HepG2 (cell line): ENCODE data around the gene CCNL1. TPM values are rescaled to one million over a fixed set of nuclear protein-coding genes. Genes with fewer than 3 reads are reported as not detected.
A peak's percentile ranks its signal among the peaks of the same experiment; 100 is the strongest.

ENCODE experiments used
- AFF4 ChIP-seq: sonication (generic); formaldehyde crosslinking; IDR thresholded peaks from 2 replicates; pipeline ENCODE4 v1.4.0; 2020; ENCODE audit warnings: missing genetic modification reagents
- DBP ChIP-seq: sonication (generic); formaldehyde crosslinking; IDR thresholded peaks from 2 replicates; pipeline ENCODE4 v1.4.0; 2020; ENCODE audit warnings: missing genetic modification reagents; ENCODE audit errors: not compliant biosample characterization
- LBX2 ChIP-seq: sonication (generic); formaldehyde crosslinking; IDR thresholded peaks from 2 replicates; pipeline ENCODE4 v1.5.0; 2020; ENCODE audit warnings: missing genetic modification reagents, mild to moderate bottlenecking, borderline replicate concordance
- MAFK ChIP-seq, 2 experiments: IDR thresholded peaks in 1 of 2; conservative IDR thresholded peaks in 1 of 2; 2 replicates each; pipeline ENCODE4 v1.6.1; 2011; ENCODE audit warnings: improper control_type of control experiment in 2 of 2, low read length in 2 of 2
- MBD4 ChIP-seq: IDR thresholded peaks from 2 replicates; pipeline ENCODE4 v1.6.1; 2012; ENCODE audit warnings: low read length, inconsistent platforms, borderline replicate concordance
- PRDM15 ChIP-seq: sonication (generic); formaldehyde crosslinking; IDR thresholded peaks from 2 replicates; pipeline ENCODE4 v1.4.0; 2020; ENCODE audit warnings: missing genetic modification reagents
- RAD21 ChIP-seq: fragments of 450-650 bp; formaldehyde crosslinking; IDR thresholded peaks from 2 replicates; pipeline ENCODE4 v1.5.0; 2020; ENCODE audit warnings: mild to moderate bottlenecking
- SALL2 ChIP-seq: sonication (generic); formaldehyde crosslinking; IDR thresholded peaks from 2 replicates; pipeline ENCODE4 v1.8.1; 2023; ENCODE audit warnings: mild to moderate bottlenecking, missing genetic modification reagents, inconsistent platforms
- SNAI1 ChIP-seq: sonication (generic); formaldehyde crosslinking; IDR thresholded peaks from 2 replicates; pipeline ENCODE4 v1.5.0; 2020; ENCODE audit warnings: mild to moderate bottlenecking, missing genetic modification reagents, borderline replicate concordance
- TAF15 ChIP-seq: fragments of 200-400 bp; formaldehyde crosslinking; IDR thresholded peaks from one replicate; pipeline ENCODE4 v1.6.1; 2018; ENCODE audit warnings: mild to moderate bottlenecking, low read depth, low read length; ENCODE audit not compliant: poor library complexity, severe bottlenecking
- ZNF142 ChIP-seq: sonication (generic); formaldehyde crosslinking; IDR thresholded peaks from 2 replicates; pipeline ENCODE4 v1.4.0; 2020; ENCODE audit warnings: missing genetic modification reagents
- ZNF225 ChIP-seq: sonication (generic); formaldehyde crosslinking; IDR thresholded peaks from 2 replicates; pipeline ENCODE4 v1.4.0; 2020; ENCODE audit warnings: mild to moderate bottlenecking, missing genetic modification reagents
- ZNF652 ChIP-seq: IDR thresholded peaks from 2 replicates; pipeline ENCODE4 v1.6.1; 2016; ENCODE audit warnings: low read depth, borderline replicate concordance
- polyA plus RNA-seq, 8 experiments: library from polyadenylated mRNA; depleted of rRNA in 3 of 8; stranded (reverse) in 7 of 8; unstranded in 1 of 8; fragments of >200 nt; fragmentation: Illumina TruSeq in 4 of 8; extraction: Trizol in 4 of 8; gene quantifications; 2 replicates each; pipeline versions ENCODE4 v1.2.1 to v1.2.3, GENCODE V29; 2011 to 2016; ENCODE audit warnings: low read depth in 4 of 8, missing spikeins in 1 of 8, mixed read lengths in 1 of 8; ENCODE audit not compliant: insufficient read depth in 1 of 8
- total RNA-seq, 5 experiments: library from RNA; depleted of rRNA; stranded (reverse); fragments of >200 nt; fragmentation: Illumina TruSeq; extraction: Trizol; gene quantifications; 2 replicates each; pipeline ENCODE4 v1.2.3, GENCODE V29; 2016; ENCODE audit warnings: low read depth in 1 of 5

The CCNL1 gene
- total and polyA plus RNA-seq, 2 of the 13 experiments (the other 11 are each of a cell fraction or from before 2014, with no cell fraction given), result 151 to 303 TPM

GRCh38 chr3:157154563-157155330 is 5.2 kb downstream of the CCNL1 start (continued):
- TF ChIP-seq AFF4 (CRISPR knock-in tag) (no peak), SALL2 (CRISPR knock-in tag) (no peak), MAFK (conservative IDR thresholded peaks at IDR 0.05 in 1 of 2, IDR thresholded peaks at IDR 0.05 in 1 of 2; ENCODE audit: low read length in 2 of 2) (peak in 1 of 2 experiments; percentile 42; a peak in 2 of 4 replicates), DBP (CRISPR knock-in tag) (no peak), PRDM15 (no peak), MBD4 (0 out of 2 replicates have a peak, but pooled peaks have one; percentile 30), ZNF652 (CRISPR knock-in tag) (peak; percentile 78; the same call in 1 of the 2 replicates), ZNF225 (CRISPR knock-in tag) (no peak), ZNF142 (CRISPR knock-in tag) (no peak), LBX2 (no peak), SNAI1 (CRISPR knock-in tag) (no peak), TAF15 (no peak), RAD21 (CRISPR knock-in tag) (no peak)
